K562 (cell line): Measurements from ENCODE around the gene SAA2. TPM values are rescaled to one million over a fixed set of nuclear protein-coding genes. Genes with fewer than 3 reads are reported as not detected.

Source experiments
- CXXC5 ChIP-seq: fragments of 250-450 bp; sonication (Bioruptor Pico); IDR thresholded peaks from 2 replicates; pipeline ENCODE4 v1.8.0; 2022; ENCODE audit warnings: inconsistent platforms, mild to moderate bottlenecking, moderate library complexity
- ZBTB40 ChIP-seq, 2 experiments: fragments of 450-650 bp in 1 of 2; sonication (generic) in 1 of 2; formaldehyde crosslinking in 1 of 2; IDR thresholded peaks; 2 replicates each; pipeline versions ENCODE4 v1.7.1 to v1.9.0; 2016 to 2022; ENCODE audit warnings: inconsistent platforms in 1 of 2, mild to moderate bottlenecking in 1 of 2, missing genetic modification reagents in 1 of 2
- polyA plus RNA-seq, 8 experiments: library from polyadenylated mRNA; depleted of rRNA in 4 of 8; stranded (reverse) in 5 of 8; unstranded in 3 of 8; fragments of >200 nt; fragmentation: Nextera tagmentation in 2 of 8; fragmentation: Illumina TruSeq in 1 of 8; extraction: Ambion mirVana in 2 of 8; extraction: Trizol in 1 of 8; gene quantifications; 2 replicates each; pipeline versions ENCODE4 v1.2.1 to v1.2.3, GENCODE V29; 2011 to 2014; ENCODE audit warnings: inconsistent platforms in 1 of 8, missing spikeins in 1 of 8
- total RNA-seq, 7 experiments: library from RNA; depleted of rRNA in 6 of 7; stranded (reverse); fragments of >200 nt in 6 of 7; fragmentation: Illumina TruSeq in 2 of 7; extraction: Trizol in 2 of 7; gene quantifications; 2 replicates each; pipeline versions ENCODE4 v1.2.1 to v1.2.3, GENCODE V29; 2011 to 2021; ENCODE audit warnings: low replicate concordance in 1 of 7

The SAA2 gene
- total and polyA plus RNA-seq, 9 of the 15 experiments (the other 6 are each of a cell fraction or from before 2014, with no cell fraction given), result 4.6 TPM; not detected in 8

DNA sequence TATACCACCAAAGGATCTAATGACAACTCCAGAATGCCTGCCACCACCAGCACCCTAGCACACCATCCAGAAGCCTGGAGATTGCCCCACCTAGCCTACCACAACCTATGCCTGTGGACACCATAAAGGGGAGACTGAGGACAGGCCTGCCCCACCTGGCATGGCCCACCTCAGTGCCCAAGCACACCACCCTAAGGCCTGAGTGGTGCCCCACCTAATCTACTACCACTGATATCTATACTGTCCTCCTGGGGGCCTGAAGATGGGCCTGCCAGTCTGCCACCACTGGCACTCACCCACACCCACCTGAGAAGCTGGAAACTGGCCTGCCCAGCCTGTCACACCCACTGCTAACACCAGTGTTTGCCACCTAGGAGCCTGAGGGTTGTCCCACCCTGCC lies 43.7 kb downstream of the SAA2 start (continued):
- no peak for TF ChIP-seq ZBTB40 (IDR thresholded peaks at IDR 0.05)
- no peak for TF ChIP-seq ZBTB40 (CRISPR knock-in tag; IDR thresholded peaks at IDR 0.05)
- no peak for TF ChIP-seq CXXC5 (CRISPR knock-in tag)
